ENCODE data around the gene HOXC4. TPM values are rescaled to one million over a fixed set of nuclear protein-coding genes. Genes with fewer than 3 reads are reported as not detected.

HOXC4 gene
- total and polyA plus RNA-seq, 2 of the 4 experiments (the other 2 are of a cell fraction): under 0.01 to 0.26 TPM

DNA sequence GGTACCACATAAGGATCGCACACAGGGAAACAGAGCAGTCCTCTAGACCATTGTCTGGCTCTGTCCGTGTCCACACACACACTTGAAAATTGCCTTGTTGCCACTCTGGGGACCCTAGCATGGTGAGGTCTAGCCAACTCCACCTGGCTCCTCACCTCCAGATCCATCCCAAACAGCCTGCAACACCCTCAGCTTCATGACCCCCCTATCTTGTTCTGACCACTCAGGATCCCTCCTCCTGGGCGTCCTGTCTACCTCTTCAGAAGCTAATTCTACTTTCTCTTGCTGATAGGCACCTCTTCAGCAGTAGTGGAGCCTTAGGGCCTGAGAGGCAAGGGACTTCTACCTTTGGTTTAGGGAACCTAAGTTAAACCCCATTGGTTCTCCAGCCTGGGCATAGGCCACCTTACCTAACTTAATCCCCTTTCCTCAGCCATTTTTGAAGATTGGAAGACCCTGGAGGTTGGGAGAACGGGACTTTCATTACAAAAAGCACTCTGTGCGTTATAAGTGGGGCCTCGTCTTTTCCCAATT lies 21.5 kb upstream of the HOXC4 start:
- intact Hi-C loops (cut with micrococcal nuclease): no loop called here
- Histone ChIP-seq H2BK120ac (ENCODE audit: low read depth, low read length) (no peak overlapping the region), H3K79me1 (ENCODE audit: low read depth in 1 of 2, low read length in 2 of 2) (no peaks in the 10 kb centered on the region), H4K5ac (ENCODE audit: low read depth, low read length) (no peak overlapping the region), H4K8ac (ENCODE audit: low read depth in 2 of 2, low read length in 2 of 2) (no peak overlapping the region), H3K27ac (ENCODE audit: insufficient read depth, low read length) (no peak overlapping the region), H3K36me3 (ENCODE audit: control insufficient read depth, insufficient read depth, low read length) (no peaks in the 10 kb centered on the region), H3K18ac (ENCODE audit: low read depth, low read length) (no peak overlapping the region), H3K23ac (ENCODE audit: low read depth, low read length) (no peak overlapping the region), H3K14ac (replicated peaks; ENCODE audit: low read depth, low read length) (no peak overlapping the region), H3K9me3 (ENCODE audit: control insufficient read depth, insufficient read depth, low read length) (peaks cover 11% of the 10 kb centered on the region), H2AK9ac (replicated peaks; ENCODE audit: low read depth, low read length, poor library complexity) (no peak overlapping the region), H3K9me1 (ENCODE audit: insufficient read depth, low read length) (no peaks in the 10 kb centered on the region), H3K4me3 (ENCODE audit: insufficient read depth, low read depth, low read length) (no peak overlapping the region), H3K56ac (ENCODE audit: extremely low read depth, insufficient read depth, low read length) (no peak overlapping the region), H4K91ac (ENCODE audit: insufficient read depth, low read depth, low read length) (no peak overlapping the region), H2BK15ac (ENCODE audit: low read depth, low read length) (no peak overlapping the region), H3K4me2 (ENCODE audit: low read depth, low read length) (no peak overlapping the region), H2BK20ac (ENCODE audit: low read depth, low read length) (no peak overlapping the region), H3K27me3 (ENCODE audit: control insufficient read depth, insufficient read depth, low read length) (peaks cover 81% of the 10 kb centered on the region), H3K9ac (ENCODE audit: low read depth, low read length) (no peak overlapping the region), H3K4ac (ENCODE audit: low read depth, low read length) (no peak overlapping the region), H2AK5ac (ENCODE audit: low read depth, low read length) (no peak overlapping the region), H2BK5ac (ENCODE audit: low read depth, low read length, poor library complexity, severe bottlenecking) (no peak overlapping the region), H4K20me1 (ENCODE audit: insufficient read depth, low read length) (no peaks in the 10 kb centered on the region), H2AFZ (replicated peaks; ENCODE audit: low read length, poor library complexity) (no peak overlapping the region), H3K4me1 (ENCODE audit: control insufficient read depth, insufficient read depth, low read length) (no peaks in the 10 kb centered on the region)
- in situ Hi-C loops (cut with MboI; ENCODE audit: low sequenced_read_pairs): no loop called here
- ChIA-PET POLR2A (ENCODE audit: unreplicated experiment) (no interaction called here), CTCF (interaction anchor here (0.6 to 1.0 kb wide), 12 partner anchors 11 to 813 kb away, joined by 3 to 11 read pairs (median 4); partner anchors contain the start of gene SMUG1)
- no peak for TF ChIP-seq MXI1 (IDR thresholded peaks at IDR 0.05; ENCODE audit: borderline replicate concordance, low read depth, low read length)
- TF ChIP-seq CEBPB (IDR thresholded peaks at IDR 0.05; ENCODE audit: low read depth, low read length): no peak
- TF ChIP-seq MAFK (IDR thresholded peaks at IDR 0.05; ENCODE audit: low read depth, low read length): no peak
- no peak for TF ChIP-seq RFX5 (IDR thresholded peaks at IDR 0.05; ENCODE audit: low read depth, low read length)
- TF ChIP-seq RAD21 (IDR thresholded peaks at IDR 0.05; ENCODE audit: low read length): no peak
- WGBS, 2 experiments (ENCODE audit: extremely low coverage in 2 of 2, insufficient read length in 1 of 2): 79% methylated on average over 2 of the region's 6 CpGs; no CpG with 5 or more reads in 1 of the 2 experiments
- no TSS peak for BruUV-seq (replicated peaks)
- DNase-seq (no peak), ATAC-seq (ENCODE audit: low read depth) (no peak)
- dilution Hi-C loops (cut with HindIII; ENCODE audit: low sequenced_read_pairs, unreplicated experiment): no loop called here
